NCI-H345 (cell line): Measurements from ENCODE around the gene FAM187B.
"Not testable (repeated sequence)": the region's sequence is repeated elsewhere in the genome, so short reads cannot be mapped to it uniquely, and the experiment has no call there.

Experiments
- DNase-seq: peaks from one replicate; lab custom pipeline; 2025; lab: John Stamatoyannopoulos, UW

Gene FAM187B

GRCh38 chr19:35213663-35214632 lies 14.6 kb downstream of the FAM187B start:
- DNase-seq: peak; percentile 61

DNA sequence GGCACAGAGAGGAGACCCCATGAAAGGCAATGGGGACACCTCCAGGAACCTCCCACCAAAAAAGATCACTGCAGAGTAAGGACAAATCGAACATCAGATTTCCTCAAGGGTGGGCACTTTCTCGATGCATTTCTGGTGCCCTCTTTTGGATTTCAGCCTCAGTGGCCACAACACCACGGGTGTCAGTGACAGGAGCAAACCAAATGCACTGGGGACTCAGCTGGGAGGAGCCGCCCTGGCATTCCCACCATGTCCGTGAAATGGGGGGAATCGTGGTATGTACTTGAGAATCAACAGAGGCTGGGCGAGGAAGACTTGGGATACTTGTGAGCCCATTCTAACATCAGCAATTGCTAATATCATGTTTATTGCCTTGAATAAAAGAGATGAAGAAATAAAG lies 16.3 kb downstream of the FAM187B start:
- no peak for DNase-seq

DNA sequence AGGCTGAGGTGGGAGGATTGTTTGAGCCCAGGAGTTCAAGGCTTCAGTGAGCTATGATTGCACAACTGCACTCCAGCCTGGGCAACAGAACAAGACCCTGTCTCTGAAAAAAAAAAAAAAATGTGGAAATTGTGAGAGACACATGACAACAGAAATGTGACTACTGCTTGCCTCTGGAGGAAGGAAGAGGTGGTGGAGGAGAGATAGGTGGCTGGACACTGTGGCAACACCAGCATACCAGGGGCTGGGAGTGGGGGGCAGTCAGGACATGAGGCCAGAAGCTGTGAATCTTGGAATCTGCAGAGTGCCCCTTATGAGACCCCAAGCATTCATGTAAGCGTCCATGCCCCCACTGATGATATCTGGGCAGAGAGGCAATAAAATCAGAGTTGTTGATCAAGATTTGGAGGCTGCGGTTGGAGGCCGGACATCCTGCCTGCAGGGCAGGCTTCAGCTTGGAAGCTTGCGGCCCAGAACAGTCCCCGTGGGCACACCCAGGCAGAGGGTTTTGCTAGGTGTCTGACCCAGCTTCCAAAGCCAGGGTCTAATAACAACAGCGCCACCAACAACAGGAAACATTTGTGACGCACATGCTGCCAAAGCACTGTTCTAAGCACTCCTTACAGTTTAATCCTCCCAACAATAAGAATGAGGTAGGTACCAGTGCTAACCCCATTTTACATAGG lies 16.9 kb downstream of the FAM187B start:
- no peak for DNase-seq

- DNase-seq: no peak
Observed at GRCh38 chr19:35209646-35210045, 18.9 kb downstream of the FAM187B start.

DNA sequence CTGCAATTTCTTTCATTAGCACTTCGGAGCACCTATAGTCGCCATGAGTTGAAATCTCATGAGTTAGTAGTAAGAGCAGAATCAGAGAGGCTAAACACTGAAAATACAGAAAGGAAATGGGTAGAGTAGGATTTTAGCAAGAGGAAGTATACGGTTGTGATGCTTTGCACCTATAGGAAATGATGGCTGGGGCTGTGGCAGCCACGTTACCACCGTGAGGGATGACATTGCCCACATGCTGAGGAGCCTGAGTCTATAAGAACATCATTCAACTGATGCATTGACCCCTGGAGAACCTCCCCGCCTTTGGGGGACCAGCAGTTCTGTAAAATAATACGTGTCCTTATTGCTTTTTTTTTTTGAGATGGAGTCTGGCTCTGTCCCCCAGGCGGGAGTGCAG lies 20.4 kb downstream of the FAM187B start:
- DNase-seq: no peak

DNA sequence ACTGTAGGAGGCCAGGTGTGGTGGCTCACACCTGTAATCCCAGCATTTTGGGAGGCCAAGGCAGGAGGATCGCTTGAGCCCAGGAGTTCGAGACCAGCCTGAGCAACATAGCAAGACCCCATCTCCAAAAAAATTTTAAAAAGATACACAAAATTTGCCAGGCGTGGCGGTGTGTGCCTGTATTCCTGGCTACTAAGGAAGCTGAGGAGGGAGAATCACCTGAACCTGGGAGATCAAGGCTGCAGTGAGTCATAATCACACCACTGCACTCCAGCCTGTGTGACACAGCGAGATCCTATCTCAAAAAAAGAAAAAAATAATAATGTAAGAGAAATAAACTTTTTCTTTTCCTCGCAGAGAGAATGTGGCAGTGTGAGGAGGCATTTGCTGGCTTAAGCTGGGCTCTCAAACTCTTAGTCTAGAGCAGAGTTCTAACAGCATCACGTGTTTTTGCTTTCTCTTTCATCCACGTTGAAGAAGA lies 21.1 kb downstream of the FAM187B start:
- no peak for DNase-seq

DNA sequence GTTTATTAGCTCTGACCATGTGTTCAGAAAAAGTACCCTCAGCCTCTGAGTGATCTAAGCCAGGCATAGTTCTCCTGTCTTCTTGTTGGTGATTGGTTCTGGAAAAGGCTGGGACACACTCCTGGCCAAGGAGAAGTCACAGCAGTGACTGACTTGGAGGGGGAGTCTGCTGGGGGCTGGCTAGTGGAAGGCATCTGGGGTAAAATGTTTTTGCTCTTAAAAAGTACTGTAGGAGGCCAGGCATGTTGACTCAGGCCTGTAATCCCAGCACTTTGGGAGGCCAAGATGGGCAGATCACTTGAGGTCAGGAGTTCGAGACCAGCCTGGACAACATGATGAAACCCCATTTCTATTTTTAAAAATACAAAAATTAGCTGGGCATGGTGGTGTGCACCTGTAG lies 21.7 kb downstream of the FAM187B start:
- DNase-seq: no peak

- no peak for DNase-seq
Observed at GRCh38 chr19:35206379-35206778, 22.2 kb downstream of the FAM187B start.

DNA sequence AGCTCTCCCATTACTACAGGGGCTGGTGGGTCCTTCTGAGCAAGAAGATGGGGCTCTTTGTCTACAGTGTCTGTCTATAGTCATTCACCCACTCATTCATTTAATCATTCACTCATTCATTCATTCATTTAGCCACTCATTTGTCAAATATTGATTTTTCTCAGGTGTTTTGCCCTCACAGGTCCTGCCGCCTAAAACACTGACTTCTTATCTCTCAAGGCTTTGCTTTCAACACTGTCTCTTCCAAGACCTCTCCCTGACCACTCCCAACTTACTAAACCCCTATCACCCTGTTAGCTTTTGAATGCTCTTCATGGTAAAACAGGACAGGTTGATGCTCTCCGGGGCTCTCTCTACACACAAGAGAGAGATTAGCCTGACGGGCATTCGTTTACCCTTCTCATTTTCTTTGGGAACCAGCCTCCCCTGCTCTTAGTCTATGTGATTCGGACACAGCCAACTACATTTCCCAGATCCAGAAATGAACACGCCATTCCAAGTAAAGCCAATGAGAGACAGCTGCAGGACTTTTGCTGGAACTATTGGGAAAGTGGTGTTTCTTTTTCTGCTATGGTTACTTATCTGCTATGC lies 22.7 kb downstream of the FAM187B start:
- no peak for DNase-seq

DNA sequence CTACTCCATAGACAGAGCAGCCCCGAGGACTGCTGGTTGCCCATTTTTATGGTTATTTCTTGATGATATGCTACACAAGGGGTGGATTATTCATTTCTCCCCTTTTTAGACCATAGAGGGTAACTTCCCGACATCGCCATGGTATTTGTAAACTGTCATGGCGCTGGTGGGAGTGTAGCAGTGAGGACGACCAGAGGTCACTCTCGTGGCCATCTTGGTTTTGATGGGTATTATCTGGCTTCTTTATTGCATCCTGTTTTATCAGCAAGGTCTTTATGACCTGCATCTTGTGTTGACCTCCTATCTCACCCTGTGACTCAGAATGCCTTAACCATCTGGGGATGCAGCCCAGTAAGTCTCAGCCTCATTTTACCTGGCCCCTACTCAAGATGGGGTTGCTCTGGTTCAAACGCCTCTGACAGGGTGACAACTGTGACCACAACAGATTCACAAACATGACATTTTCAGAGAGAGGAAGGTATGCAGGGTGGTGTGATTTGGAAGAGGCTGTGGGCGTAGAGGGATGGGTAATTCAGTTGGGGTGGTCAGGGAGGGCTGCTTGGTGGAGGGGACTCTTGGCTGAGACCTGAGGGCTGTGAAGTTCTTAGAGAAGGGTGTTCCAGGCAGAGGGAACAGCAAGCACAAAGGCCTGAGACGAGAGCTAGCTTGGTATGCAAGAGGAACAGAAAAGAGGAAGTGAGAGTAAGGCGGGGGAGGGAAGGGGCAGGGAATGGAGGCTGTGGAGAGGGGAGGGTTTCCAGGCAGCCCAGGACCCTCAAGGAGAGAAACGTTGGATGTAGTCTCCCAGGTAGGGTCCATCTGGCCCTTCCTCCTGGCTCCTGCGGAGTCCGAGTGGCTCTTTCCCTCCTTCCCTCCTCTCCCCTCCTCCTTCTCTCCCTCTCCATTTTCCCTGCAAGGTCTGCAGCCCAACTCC lies 23.5 kb downstream of the FAM187B start:
- DNase-seq: no peak

DNA sequence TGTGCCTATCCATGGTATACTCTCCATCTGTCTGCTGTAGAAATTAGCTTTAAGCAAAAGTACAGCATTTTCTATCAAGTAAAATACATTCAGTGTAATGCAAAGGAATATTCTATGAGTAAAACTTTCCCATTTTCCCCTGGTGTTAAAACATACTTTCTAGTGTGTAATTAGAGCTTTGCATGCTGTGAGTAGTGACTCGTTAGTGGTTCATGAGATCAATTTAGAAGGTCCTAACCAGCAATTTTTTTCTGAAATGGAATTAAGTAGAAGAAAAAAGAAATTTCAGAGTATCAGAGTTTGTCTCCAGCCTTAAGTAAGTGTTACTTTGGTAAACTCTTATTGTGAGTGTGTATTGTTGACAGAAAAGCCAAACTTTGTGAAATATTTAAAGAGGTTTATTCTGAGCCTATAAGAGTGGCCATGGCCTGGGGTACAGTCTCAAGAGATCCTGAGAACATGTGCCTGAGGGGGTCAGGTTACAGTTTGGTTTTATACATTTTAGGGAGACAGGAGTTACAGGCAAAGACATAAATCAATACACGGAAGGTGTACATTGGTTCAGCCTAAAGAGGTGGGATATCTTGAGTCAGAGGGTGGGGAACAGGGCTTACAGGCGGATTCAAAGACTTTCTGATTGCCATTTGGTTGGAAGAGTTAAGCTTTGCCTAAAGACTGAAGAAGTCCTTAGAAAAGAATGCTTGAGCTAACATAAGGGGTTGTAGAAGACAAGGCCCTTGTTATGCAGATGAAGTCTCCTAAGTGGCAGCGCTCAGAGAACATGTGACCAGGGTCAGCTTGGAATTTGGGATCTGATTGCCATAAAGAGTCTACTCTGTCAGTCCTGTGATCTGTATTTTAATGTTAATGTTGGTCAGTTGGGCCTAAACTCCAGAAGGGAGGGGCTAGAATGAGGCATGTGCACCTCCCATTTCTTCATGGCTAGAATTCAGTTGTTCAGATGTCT lies 25.5 kb downstream of the FAM187B start:
- DNase-seq: no peak

GRCh38 chr19:35199481-35199880 lies 29.1 kb downstream of the FAM187B start:
- no peak for DNase-seq

GRCh38 chr19:35196861-35197260 lies 31.7 kb downstream of the FAM187B start:
- not testable (repeated sequence) for DNase-seq

GRCh38 chr19:35195830-35196229 lies 32.7 kb downstream of the FAM187B start:
- no peak for DNase-seq

DNA sequence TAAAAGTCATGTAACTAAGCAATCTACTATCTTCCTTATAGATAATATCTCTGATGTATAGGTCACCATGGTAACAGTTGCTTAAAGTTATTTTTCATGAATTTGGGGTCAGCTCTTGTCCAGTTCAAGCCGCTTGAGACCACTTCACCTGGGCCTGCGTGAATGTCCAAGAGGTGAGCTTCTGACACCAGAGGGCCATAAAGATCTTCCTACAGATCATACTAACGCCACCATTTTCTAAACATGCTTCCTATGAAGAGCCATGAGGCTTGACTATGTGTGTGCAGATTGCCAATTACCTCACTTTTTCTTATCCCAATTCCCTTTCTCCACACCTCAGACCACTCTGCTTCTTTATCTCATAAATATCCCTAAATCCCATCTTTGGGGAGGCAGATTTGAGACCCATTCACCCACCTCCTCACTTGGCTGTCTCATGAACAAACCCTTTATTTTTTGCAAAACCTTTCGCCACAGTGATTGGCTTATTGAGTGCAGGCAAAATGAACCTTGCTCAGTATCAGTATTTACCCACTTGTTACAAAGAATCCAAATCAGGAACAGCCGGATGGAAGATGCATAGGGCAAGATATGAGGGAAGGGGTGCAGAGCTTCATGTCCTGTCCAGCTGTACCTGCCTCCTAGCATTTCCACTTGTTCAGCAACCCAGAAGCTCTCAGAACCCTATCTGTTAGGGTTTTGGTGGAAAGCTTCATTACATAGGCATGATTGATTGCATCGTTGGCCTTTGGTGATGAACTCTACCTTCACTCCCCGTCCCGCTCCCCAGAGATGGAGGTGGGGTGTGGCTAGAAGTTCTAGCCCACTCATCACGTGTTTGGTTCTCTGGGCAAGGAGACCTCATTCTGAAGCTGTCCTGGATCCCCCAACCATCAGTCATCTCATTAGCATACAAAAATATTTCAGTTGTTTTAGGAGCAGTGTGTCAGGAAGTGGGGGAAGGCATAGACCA lies 34.2 kb downstream of the FAM187B start:
- DNase-seq: no peak

DNA sequence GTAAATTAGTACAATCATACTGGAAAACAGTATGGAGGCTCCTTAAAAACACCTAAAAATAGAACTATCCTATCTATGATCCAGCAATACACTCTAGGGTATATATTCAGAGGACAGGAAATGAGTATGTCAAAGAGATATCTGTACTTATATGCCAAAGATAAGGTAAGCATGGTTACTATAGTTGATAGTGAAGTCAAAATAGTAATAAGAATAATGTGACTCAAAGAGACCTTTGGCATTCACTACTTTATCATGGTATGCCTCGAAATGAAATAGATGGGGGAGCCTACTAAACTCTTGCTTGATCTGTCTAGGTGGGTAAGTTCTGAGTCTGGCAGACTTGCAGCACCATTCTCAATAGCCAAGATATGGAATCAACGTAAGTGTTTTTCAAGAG lies 43.7 kb downstream of the FAM187B start:
- DNase-seq: no peak

DNA sequence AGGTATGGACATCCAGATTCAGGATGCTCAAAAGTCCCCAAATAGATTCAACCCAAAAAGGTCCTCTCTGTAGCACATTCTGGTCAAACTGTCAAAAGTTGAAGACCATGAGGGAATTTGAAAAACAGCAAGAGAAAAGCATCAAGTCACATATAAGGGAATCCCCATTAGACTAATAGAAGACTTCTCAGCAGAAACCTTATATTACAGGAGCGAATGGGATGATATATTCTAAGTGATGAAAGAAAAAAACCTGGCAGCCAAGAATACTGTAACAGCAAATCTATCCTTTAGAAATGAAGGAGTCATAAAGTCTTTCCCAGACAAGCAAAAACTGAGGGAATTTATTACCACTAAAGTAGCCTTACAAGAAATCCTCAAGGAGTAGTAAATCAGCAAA lies 44.3 kb downstream of the FAM187B start:
- DNase-seq: no peak

DNA sequence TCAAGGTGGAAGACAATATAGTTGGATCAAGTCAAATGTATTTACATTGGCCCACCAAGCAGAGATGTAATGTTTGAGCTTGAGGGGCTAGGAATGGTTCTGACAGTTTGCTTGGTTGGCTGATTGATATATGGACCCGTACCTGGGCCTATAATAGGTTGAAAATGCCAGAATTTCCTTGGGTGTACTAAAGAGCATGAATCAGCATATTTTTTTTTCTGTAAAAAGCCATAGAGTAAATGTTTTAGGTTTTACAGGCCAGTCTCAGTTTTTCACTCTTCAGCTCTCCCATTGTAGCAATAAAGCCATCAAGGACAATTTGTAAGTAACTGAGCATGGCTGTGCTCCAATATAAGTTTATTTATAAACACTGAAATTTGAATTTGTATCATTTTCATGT lies 47.2 kb downstream of the FAM187B start:
- no peak for DNase-seq

GRCh38 chr19:35179830-35180229 lies 48.7 kb downstream of the FAM187B start:
- DNase-seq: no peak
